PC-9 (cell line): ENCODE results near the gene PTGDR2. TPM values are rescaled to one million over a fixed set of nuclear protein-coding genes. Genes with fewer than 3 reads are reported as not detected.

ENCODE experiments used
- BruUV-seq: library from RNA; stranded (reverse); fragments of 400-500 nt; replicated peaks from 2 replicates; lab custom pipeline; 2021; lab: Mats Ljungman, UMichigan
- CTCF ChIA-PET: fragments of 300-600 bp; sonication (Branson Sonifier 250); formaldehyde crosslinking; loops from one replicate; lab custom pipeline; 2022; ENCODE audit warnings: antibody characterized with exemption; lab: Charles Lee
- POLR2A ChIA-PET: fragments of 300-600 bp; sonication (Branson Sonifier 250); formaldehyde crosslinking; loops from one replicate; lab custom pipeline; 2022; ENCODE audit warnings: antibody characterized with exemption; ENCODE audit not compliant: unreplicated experiment; lab: Charles Lee
- DNase-seq, 2 experiments: peaks; one replicate each; pipeline versions ENCODE4 v3.0.0 to v3.0.0-alpha.2; 2015 to 2022; ENCODE audit warnings: mixed read lengths in 1 of 2
- H2AFZ ChIP-seq: fragments of 200-600 bp; sonication (generic); 2 replicates; pipeline ENCODE4 v1.8.1; 2017; ENCODE audit warnings: antibody characterized with exemption
- H3F3A ChIP-seq: fragments of 200-600 bp; sonication (generic); 2 replicates; pipeline ENCODE4 v1.8.1; 2017; ENCODE audit warnings: antibody characterized with exemption, mild to moderate bottlenecking, low read depth; ENCODE audit not compliant: insufficient read depth
- H3K27ac ChIP-seq: fragments of 200-600 bp; sonication (generic); 2 replicates; pipeline ENCODE4 v1.6.1; 2016; ENCODE audit warnings: mixed run types
- H3K27me3 ChIP-seq: fragments of 200-600 bp; sonication (generic); 2 replicates; pipeline ENCODE4 v1.6.1; 2016; ENCODE audit warnings: low read depth, mixed run types; ENCODE audit not compliant: insufficient read depth
- H3K36me3 ChIP-seq: fragments of 200-600 bp; sonication (generic); 2 replicates; pipeline ENCODE4 v1.6.1; 2016; ENCODE audit warnings: low read depth, mixed run types
- H3K4me1 ChIP-seq: fragments of 200-600 bp; sonication (generic); replicated peaks from 2 replicates; pipeline ENCODE4 v1.6.1; 2016; ENCODE audit warnings: mixed run types; ENCODE audit not compliant: insufficient read depth
- H3K4me2 ChIP-seq: fragments of 200-600 bp; sonication (generic); 2 replicates; pipeline ENCODE4 v1.6.1; 2017; ENCODE audit warnings: mixed run types
- H3K4me3 ChIP-seq: fragments of 200-600 bp; sonication (generic); 2 replicates; pipeline ENCODE4 v1.6.1; 2016; ENCODE audit warnings: mixed run types
- H3K79me2 ChIP-seq: fragments of 200-600 bp; sonication (generic); 2 replicates; pipeline ENCODE4 v1.6.1; 2017; ENCODE audit warnings: low read depth, mixed run types
- H3K9me2 ChIP-seq: fragments of 200-600 bp; sonication (generic); 2 replicates; pipeline ENCODE4 v1.8.1; 2017; ENCODE audit warnings: mild to moderate bottlenecking; ENCODE audit not compliant: insufficient read depth
- H3K9me3 ChIP-seq: fragments of 200-600 bp; sonication (generic); 2 replicates; pipeline ENCODE4 v1.8.1; 2016; ENCODE audit warnings: low read depth; ENCODE audit not compliant: insufficient read depth
- H4K20me1 ChIP-seq: fragments of 200-600 bp; sonication (generic); 2 replicates; pipeline ENCODE4 v1.8.1; 2017; ENCODE audit not compliant: insufficient read depth
- EZH2 ChIP-seq: fragments of 200-600 bp; sonication (generic); IDR thresholded peaks from 2 replicates; pipeline ENCODE4 v1.8.0; 2017; ENCODE audit warnings: antibody characterized with exemption, low read depth
- intact Hi-C: fragments of 100-400 bp; cut with micrococcal nuclease; formaldehyde crosslinking; loops from one replicate; pipeline ENCODE4 v1.10.0; 2022; ENCODE audit not compliant: unreplicated experiment
- total RNA-seq: library from RNA; stranded (reverse); gene quantifications from 2 replicates; pipeline ENCODE4 v1.2.3, GENCODE V29; 2021
- TF ChIP-seq, protein P1 (sequence below): fragments of 200-600 bp; sonication (generic); conservative IDR thresholded peaks from 2 replicates; pipeline ENCODE4 v1.6.1; 2017; ENCODE audit warnings: mixed run types, antibody characterized with exemption, mild to moderate bottlenecking, moderate library complexity

The PTGDR2 gene
- total RNA-seq, 1 experiment from 2014 or later: not detected

DNA sequence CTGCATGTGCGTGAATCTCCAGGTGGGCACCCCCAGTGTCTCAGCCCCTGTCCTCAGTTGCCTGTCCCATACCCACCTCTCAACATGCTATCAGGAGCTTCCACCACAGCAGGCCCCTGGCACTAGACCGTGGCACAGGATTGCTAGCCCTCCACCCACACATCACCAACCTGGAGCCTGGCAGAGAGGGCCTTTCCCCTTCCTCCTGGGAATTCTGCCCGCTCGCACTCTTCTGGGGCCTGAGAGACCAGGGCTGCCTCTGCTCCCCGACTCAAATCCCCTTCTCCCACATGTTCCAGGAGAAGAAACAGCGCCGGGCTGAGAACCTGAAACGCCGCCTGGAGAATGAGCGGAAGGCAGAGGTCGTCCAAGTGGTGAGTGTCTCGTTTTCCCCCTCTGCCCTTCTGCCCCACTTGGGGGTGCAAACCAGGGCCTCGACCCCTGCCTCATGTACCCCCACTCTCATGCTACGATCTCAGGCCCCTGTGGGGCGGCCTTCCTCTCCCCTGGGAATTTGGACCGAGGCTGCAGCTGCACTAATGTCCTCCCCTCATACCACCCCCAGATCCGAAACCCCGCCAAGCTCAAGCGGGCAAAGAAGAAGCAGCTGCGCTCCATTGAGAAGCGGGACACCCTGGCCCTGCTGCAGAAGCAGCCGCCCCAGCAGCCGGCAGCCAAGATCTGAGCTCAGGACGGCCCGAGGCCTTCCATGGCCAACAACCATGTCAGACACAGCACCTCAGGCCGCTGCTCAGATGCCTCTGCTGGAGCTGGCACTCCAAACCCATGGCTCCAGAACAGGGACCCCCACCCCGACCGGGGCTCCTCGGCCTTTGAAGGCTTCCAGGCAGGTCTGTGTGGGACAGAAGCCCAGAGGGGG is 5.9 kb downstream of the PTGDR2 start:
- Histone ChIP-seq H3K4me1 (no peaks in the 10 kb centered on the region; the same call in 1 of the 2 replicates), H3K27me3 (no peaks in the 10 kb centered on the region), H3K4me3 (no peak overlapping the region), H3K36me3 (peaks cover 24% of the 10 kb centered on the region), H4K20me1 (peaks cover 6% of the 10 kb centered on the region; the same call in 1 of the 2 replicates), H3K9me3 (no peaks in the 10 kb centered on the region), H3F3A (no peaks in the 10 kb centered on the region), H3K27ac (no peak overlapping the region), H3K9me2 (no peaks in the 10 kb centered on the region), H3K79me2 (peaks cover 8% of the 10 kb centered on the region), H3K4me2 (no peak overlapping the region), H2AFZ (no peak overlapping the region)
- TF ChIP-seq, protein P1, sequence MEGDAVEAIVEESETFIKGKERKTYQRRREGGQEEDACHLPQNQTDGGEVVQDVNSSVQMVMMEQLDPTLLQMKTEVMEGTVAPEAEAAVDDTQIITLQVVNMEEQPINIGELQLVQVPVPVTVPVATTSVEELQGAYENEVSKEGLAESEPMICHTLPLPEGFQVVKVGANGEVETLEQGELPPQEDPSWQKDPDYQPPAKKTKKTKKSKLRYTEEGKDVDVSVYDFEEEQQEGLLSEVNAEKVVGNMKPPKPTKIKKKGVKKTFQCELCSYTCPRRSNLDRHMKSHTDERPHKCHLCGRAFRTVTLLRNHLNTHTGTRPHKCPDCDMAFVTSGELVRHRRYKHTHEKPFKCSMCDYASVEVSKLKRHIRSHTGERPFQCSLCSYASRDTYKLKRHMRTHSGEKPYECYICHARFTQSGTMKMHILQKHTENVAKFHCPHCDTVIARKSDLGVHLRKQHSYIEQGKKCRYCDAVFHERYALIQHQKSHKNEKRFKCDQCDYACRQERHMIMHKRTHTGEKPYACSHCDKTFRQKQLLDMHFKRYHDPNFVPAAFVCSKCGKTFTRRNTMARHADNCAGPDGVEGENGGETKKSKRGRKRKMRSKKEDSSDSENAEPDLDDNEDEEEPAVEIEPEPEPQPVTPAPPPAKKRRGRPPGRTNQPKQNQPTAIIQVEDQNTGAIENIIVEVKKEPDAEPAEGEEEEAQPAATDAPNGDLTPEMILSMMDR: no peak
- TF ChIP-seq EZH2: no peak
- POLR2A ChIA-PET: no interaction called here
- no TSS peak for BruUV-seq
- no peak for DNase-seq
- CTCF ChIA-PET: no interaction called here
- intact Hi-C loops: no loop called here

GRCh38 chr11:60848714-60849151 is 7.0 kb downstream of the PTGDR2 start:
- intact Hi-C loops: no loop called here
- Histone ChIP-seq H3F3A (no peaks in the 10 kb centered on the region), H3K36me3 (peaks cover 28% of the 10 kb centered on the region), H3K27ac (no peak overlapping the region), H3K4me1 (peaks cover 11% of the 10 kb centered on the region), H3K4me2 (no peak overlapping the region), H3K4me3 (no peak overlapping the region), H4K20me1 (peaks cover 13% of the 10 kb centered on the region), H2AFZ (no peak overlapping the region), H3K9me3 (no peaks in the 10 kb centered on the region), H3K27me3 (no peaks in the 10 kb centered on the region), H3K79me2 (peaks cover 19% of the 10 kb centered on the region), H3K9me2 (no peaks in the 10 kb centered on the region)
- DNase-seq: no peak
- POLR2A ChIA-PET: no interaction called here
- no peak for TF ChIP-seq EZH2
- TF ChIP-seq, protein P1: no peak
- BruUV-seq: no TSS peak
- CTCF ChIA-PET: no interaction called here

- BruUV-seq: no TSS peak
- TF ChIP-seq EZH2: no peak
- TF ChIP-seq, protein P1: no peak
Measured at GRCh38 chr11:60847896-60848295, 7.9 kb downstream of the PTGDR2 start.

More at GRCh38 chr11:60847896-60848295, 7.9 kb downstream of the PTGDR2 start:
- ChIA-PET CTCF (no interaction called here), POLR2A (no interaction called here)
- H3K27me3 ChIP-seq: no peaks in the 10 kb centered on the region
- no peaks in the 10 kb centered on the region for H3K9me3 ChIP-seq
- H3F3A ChIP-seq: no peaks in the 10 kb centered on the region
- intact Hi-C loops: no loop called here
- no peak overlapping the region for H3K4me3 ChIP-seq
- H4K20me1 ChIP-seq: peaks cover 15% of the 10 kb centered on the region
- H3K9me2 ChIP-seq: no peaks in the 10 kb centered on the region
- H2AFZ ChIP-seq: no peak overlapping the region
- H3K27ac ChIP-seq: no peak overlapping the region
- H3K79me2 ChIP-seq: peaks cover 28% of the 10 kb centered on the region
- H3K36me3 ChIP-seq: peaks cover 28% of the 10 kb centered on the region
- no peak overlapping the region for H3K4me2 ChIP-seq
- no peak for DNase-seq
- H3K4me1 ChIP-seq: peaks cover 18% of the 10 kb centered on the region
